ENCODE results near the gene METTL16.
"Not testable (repeated sequence)": the region's sequence is repeated elsewhere in the genome, so short reads cannot be mapped to it uniquely, and the experiment has no call there.

METTL16 gene

GRCh38 chr17:2502871-2503580 lies 8.7 kb downstream of the METTL16 start:
- no peak for FAIRE-seq

- no peak for FAIRE-seq
These were observed 11.2 kb downstream of the METTL16 start for GRCh38 chr17:2500446-2500845.

GRCh38 chr17:2489286-2489685 lies 22.4 kb downstream of the METTL16 start:
- FAIRE-seq: not testable (repeated sequence)

- no peak for FAIRE-seq
These were observed 24.4 kb downstream of the METTL16 start for GRCh38 chr17:2487306-2487705.

- FAIRE-seq: not testable (repeated sequence)
These were observed 25.0 kb downstream of the METTL16 start for GRCh38 chr17:2486709-2487108.

- no peak for FAIRE-seq
These were observed 25.7 kb downstream of the METTL16 start for GRCh38 chr17:2485970-2486369.

- FAIRE-seq: no peak
These were observed 26.1 kb downstream of the METTL16 start for GRCh38 chr17:2485543-2485942.

GRCh38 chr17:2484876-2485275 lies 26.8 kb downstream of the METTL16 start:
- FAIRE-seq: no peak

GRCh38 chr17:2483084-2483483 lies 28.6 kb downstream of the METTL16 start:
- no peak for FAIRE-seq

- no peak for FAIRE-seq
These were observed 29.5 kb downstream of the METTL16 start for GRCh38 chr17:2482218-2482617.

GRCh38 chr17:2481760-2482159 lies 29.9 kb downstream of the METTL16 start:
- no peak for FAIRE-seq

GRCh38 chr17:2478458-2478857 lies 33.2 kb downstream of the METTL16 start:
- no peak for FAIRE-seq

- no peak for FAIRE-seq
These were observed 36.6 kb downstream of the METTL16 start for GRCh38 chr17:2475056-2475455.

GRCh38 chr17:2474371-2474770 lies 37.3 kb downstream of the METTL16 start:
- no peak for FAIRE-seq

- no peak for FAIRE-seq
These were observed 43.4 kb downstream of the METTL16 start for GRCh38 chr17:2468270-2468669.

GRCh38 chr17:2466931-2467330 lies 44.8 kb downstream of the METTL16 start:
- FAIRE-seq: no peak

GRCh38 chr17:2462481-2462880 lies 49.2 kb downstream of the METTL16 start:
- FAIRE-seq: no peak

- no peak for FAIRE-seq
These were observed 51.8 kb downstream of the METTL16 start for GRCh38 chr17:2459917-2460271.

GRCh38 chr17:2457913-2458312 lies 53.8 kb downstream of the METTL16 start:
- FAIRE-seq: no peak

- FAIRE-seq: no peak
These were observed 55.2 kb downstream of the METTL16 start for GRCh38 chr17:2456475-2456874.

GRCh38 chr17:2455956-2456355 lies 55.7 kb downstream of the METTL16 start:
- FAIRE-seq: no peak

- no peak for FAIRE-seq
These were observed 57.8 kb downstream of the METTL16 start for GRCh38 chr17:2453866-2454265.

- no peak for FAIRE-seq
These were observed 58.4 kb downstream of the METTL16 start for GRCh38 chr17:2453325-2453724.

- no peak for FAIRE-seq
These were observed 59.4 kb downstream of the METTL16 start for GRCh38 chr17:2452216-2452750.

Data from endometrium (tissue), 2 donors.